ENCODE results near the gene CRABP1. TPM values are rescaled to one million over a fixed set of nuclear protein-coding genes. Genes with fewer than 3 reads are reported as not detected.

CRABP1 gene
- total RNA-seq, 1 experiment from 2014 or later = 0.47 TPM

DNA sequence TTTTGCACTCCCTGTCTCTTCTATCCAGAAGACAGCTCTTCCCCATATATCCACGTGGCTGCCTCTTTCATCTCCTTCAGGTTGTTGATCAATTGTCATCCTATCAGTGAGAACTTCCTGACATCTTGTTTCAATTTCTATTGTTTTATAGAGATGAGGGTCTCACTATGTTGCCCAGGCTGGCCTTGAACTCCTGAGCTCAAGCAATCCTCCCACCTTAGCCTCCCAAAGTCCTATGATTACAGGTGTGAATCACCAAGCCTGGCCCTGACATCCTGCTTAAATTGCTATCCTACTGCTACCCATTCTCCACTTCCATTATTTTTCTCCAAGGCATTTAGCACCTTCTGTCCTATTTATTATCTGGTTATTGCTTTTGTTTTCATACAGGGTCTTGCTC, 53.0 kb downstream of the CRABP1 start:
- H3K4me2 ChIP-seq (ENCODE audit: low read length) = no peak overlapping the region
- no peak overlapping the region for H3K9ac ChIP-seq (ENCODE audit: low read length)
- ChIA-PET CTCF (no interaction called here), RAD21 (ENCODE audit: low non-redundant PET in 1 of 2, low total read pairs in 2 of 2, uncharacterized antibody in 2 of 2, unreplicated experiment in 2 of 2) (no interaction called here), POLR2A (no interaction called here)
- H3K9me3 ChIP-seq (ENCODE audit: control insufficient read depth in 1 of 2, insufficient read depth in 1 of 2, low read depth in 1 of 2, low read length in 2 of 2) = no peaks in the 10 kb centered on the region
- H3K4me3 ChIP-seq (replicated peaks in 1 of 2; ENCODE audit: low read depth in 1 of 2, low read length in 2 of 2) = no peak overlapping the region
- no TSS peak for BruUV-seq (replicated peaks)
- H4K20me1 ChIP-seq (ENCODE audit: insufficient read depth) = no peaks in the 10 kb centered on the region
- ATAC-seq (no peak), DNase-seq (ENCODE audit: low read depth, low spot score) (no peak)
- TF ChIP-seq EGR1 (IDR thresholded peaks at IDR 0.05; ENCODE audit: low read depth) (no peak), RAD21 (IDR thresholded peaks at IDR 0.05; ENCODE audit: low read depth) (no peak), ELF1 (IDR thresholded peaks at IDR 0.05; ENCODE audit: borderline replicate concordance, low read depth) (no peak), ZNF274 (IDR thresholded peaks at IDR 0.05; ENCODE audit: low read depth, low read length) (no peak), ZBTB33 (IDR thresholded peaks at IDR 0.05; ENCODE audit: extremely low read depth, insufficient replicate concordance, low read length) (no peak), EZH2phosphoT487 (IDR thresholded peaks at IDR 0.05; ENCODE audit: borderline replicate concordance) (no peak), CBX3 (IDR thresholded peaks at IDR 0.05; ENCODE audit: low read depth) (no peak), ATF3 (IDR thresholded peaks at IDR 0.05) (no peak), EZH2 (IDR thresholded peaks at IDR 0.05) (no peak), POLR2AphosphoS5 (IDR thresholded peaks at IDR 0.05; ENCODE audit: low read depth, low read length) (no peak), MAX (IDR thresholded peaks at IDR 0.05) (no peak), SRF (IDR thresholded peaks at IDR 0.05; ENCODE audit: low read depth) (no peak)
- TF ChIP-seq, protein P1, sequence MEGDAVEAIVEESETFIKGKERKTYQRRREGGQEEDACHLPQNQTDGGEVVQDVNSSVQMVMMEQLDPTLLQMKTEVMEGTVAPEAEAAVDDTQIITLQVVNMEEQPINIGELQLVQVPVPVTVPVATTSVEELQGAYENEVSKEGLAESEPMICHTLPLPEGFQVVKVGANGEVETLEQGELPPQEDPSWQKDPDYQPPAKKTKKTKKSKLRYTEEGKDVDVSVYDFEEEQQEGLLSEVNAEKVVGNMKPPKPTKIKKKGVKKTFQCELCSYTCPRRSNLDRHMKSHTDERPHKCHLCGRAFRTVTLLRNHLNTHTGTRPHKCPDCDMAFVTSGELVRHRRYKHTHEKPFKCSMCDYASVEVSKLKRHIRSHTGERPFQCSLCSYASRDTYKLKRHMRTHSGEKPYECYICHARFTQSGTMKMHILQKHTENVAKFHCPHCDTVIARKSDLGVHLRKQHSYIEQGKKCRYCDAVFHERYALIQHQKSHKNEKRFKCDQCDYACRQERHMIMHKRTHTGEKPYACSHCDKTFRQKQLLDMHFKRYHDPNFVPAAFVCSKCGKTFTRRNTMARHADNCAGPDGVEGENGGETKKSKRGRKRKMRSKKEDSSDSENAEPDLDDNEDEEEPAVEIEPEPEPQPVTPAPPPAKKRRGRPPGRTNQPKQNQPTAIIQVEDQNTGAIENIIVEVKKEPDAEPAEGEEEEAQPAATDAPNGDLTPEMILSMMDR (IDR thresholded peaks at IDR 0.05 in 2 of 3, conservative IDR thresholded peaks at IDR 0.05 in 1 of 3; ENCODE audit: borderline replicate concordance in 1 of 3, insufficient read depth in 1 of 3, low read depth in 2 of 3, low read length in 2 of 3) = no peak
- H3K79me2 ChIP-seq (ENCODE audit: insufficient read depth, low read length) = no peaks in the 10 kb centered on the region
- no peak overlapping the region for H3K27ac ChIP-seq (ENCODE audit: low read depth, low read length)
- H3K4me1 ChIP-seq (ENCODE audit: control insufficient read depth in 1 of 2, insufficient read depth in 2 of 2, low read length in 2 of 2) = no peaks in the 10 kb centered on the region
- H2AFZ ChIP-seq (ENCODE audit: low read depth, low read length, poor library complexity, severe bottlenecking) = no peak overlapping the region
- H3K27me3 ChIP-seq (ENCODE audit: insufficient read depth, low read length) = no peaks in the 10 kb centered on the region
- H3K9me2 ChIP-seq (ENCODE audit: insufficient read depth) = no peaks in the 10 kb centered on the region
- no peaks in the 10 kb centered on the region for H3K36me3 ChIP-seq (ENCODE audit: control insufficient read depth in 1 of 2, insufficient read depth in 2 of 2, low read length in 2 of 2)
- intact Hi-C loops (cut with micrococcal nuclease) = no loop called here

Measured in HCT116 (cell line).